ENCODE results near the gene CUL2.

GRCh38 chr10:35126530-35127288 is 36.6 kb upstream of the CUL2 start, which contains the start of gene CREM:
- TF ChIP-seq CTCF (IDR thresholded peaks at IDR 0.05) (peak; percentile 88 to 95 (median 94)), POLR2A (IDR thresholded peaks at IDR 0.05) (peak in 3 of 4 donors; percentile 93 to 100 (median 100))

Data from esophagus squamous epithelium (tissue), 4 donors.